Neural cell (in vitro differentiated cells): ENCODE data around the gene MEX3A. TPM values are rescaled to one million over a fixed set of nuclear protein-coding genes. Genes with fewer than 3 reads are reported as not detected.

Source experiments
- H2AFZ ChIP-seq: fragments of 200-600, 300-800 bp; sonication (generic), shearing (Covaris generic); 2 replicates; pipeline ENCODE4 v1.6.0; 2014; ENCODE audit warnings: low read depth, mild to moderate bottlenecking, antibody characterized with exemption, low read length, moderate library complexity
- H3F3A ChIP-seq: fragments of 200-600 bp; shearing (Covaris generic); 2 replicates; pipeline ENCODE4 v1.6.1; 2016; ENCODE audit warnings: mild to moderate bottlenecking, moderate library complexity, mixed read lengths, antibody characterized with exemption, low read length; ENCODE audit not compliant: insufficient read depth, poor library complexity, severe bottlenecking
- H3K27ac ChIP-seq: fragments of 200-600, 300-800 bp; sonication (generic), shearing (Covaris generic); 2 replicates; pipeline ENCODE4 v1.5.1; 2014; ENCODE audit warnings: mild to moderate bottlenecking, low read length, moderate library complexity
- H3K27me3 ChIP-seq: fragments of 300-800, 200-600 bp; sonication (generic), shearing (Covaris generic); 2 replicates; pipeline ENCODE4 v1.6.0; 2014; ENCODE audit warnings: mild to moderate bottlenecking, low read depth, low read length, moderate library complexity; ENCODE audit not compliant: insufficient read depth
- H3K36me3 ChIP-seq: fragments of 300-800, 200-600 bp; sonication (generic), shearing (Covaris generic); 2 replicates; pipeline ENCODE4 v1.5.1; 2014; ENCODE audit warnings: mild to moderate bottlenecking, antibody characterized with exemption, low read length, moderate library complexity; ENCODE audit not compliant: insufficient read depth
- H3K4me2 ChIP-seq: fragments of 300-800, 200-600 bp; sonication (generic), shearing (Covaris generic); 2 replicates; pipeline ENCODE4 v1.6.0; 2014; ENCODE audit warnings: mild to moderate bottlenecking, low read length
- H3K4me3 ChIP-seq: fragments of 300-800, 200-600 bp; sonication (generic), shearing (Covaris generic); 2 replicates; pipeline ENCODE4 v1.5.1; 2014; ENCODE audit warnings: mild to moderate bottlenecking, low read length, moderate library complexity
- H3K79me2 ChIP-seq: fragments of 200-600 bp; shearing (Covaris generic); replicated peaks from 2 replicates; pipeline ENCODE4 v1.6.0; 2014; ENCODE audit warnings: mild to moderate bottlenecking, low read length, moderate library complexity; ENCODE audit not compliant: insufficient read depth
- H3K9ac ChIP-seq: fragments of 300-800, 200-600 bp; sonication (generic), shearing (Covaris generic); 2 replicates; pipeline ENCODE4 v1.6.1; 2016; ENCODE audit warnings: mild to moderate bottlenecking, low read length, mixed read lengths
- H3K9me2 ChIP-seq: fragments of 200-600 bp; shearing (Covaris generic); 2 replicates; pipeline ENCODE4 v1.6.1; 2016; ENCODE audit warnings: mild to moderate bottlenecking, low read length, mixed read lengths; ENCODE audit not compliant: insufficient read depth
- H3K9me3 ChIP-seq: fragments of 200-600, 300-800 bp; sonication (generic), shearing (Covaris generic); 2 replicates; pipeline ENCODE4 v1.6.1; 2016; ENCODE audit warnings: mild to moderate bottlenecking, mixed run types, low read length, moderate library complexity, mixed read lengths
- H4K20me1 ChIP-seq: fragments of 200-600 bp; shearing (Covaris generic); 2 replicates; pipeline ENCODE4 v1.6.1; 2016; ENCODE audit warnings: mild to moderate bottlenecking, mixed run types; ENCODE audit not compliant: insufficient read depth
- CTCF ChIP-seq: fragments of 450-650 bp; IDR thresholded peaks from 2 replicates; pipeline ENCODE4 v1.5.1; 2014; ENCODE audit warnings: antibody characterized with exemption, mild to moderate bottlenecking, moderate library complexity; ENCODE audit not compliant: poor library complexity, severe bottlenecking
- EP300 ChIP-seq: fragments of 450-650 bp; conservative IDR thresholded peaks from 2 replicates; pipeline ENCODE4 v1.6.1; 2014; ENCODE audit warnings: antibody characterized with exemption, mild to moderate bottlenecking, moderate library complexity; ENCODE audit not compliant: poor library complexity, severe bottlenecking
- EZH2 ChIP-seq: fragments of 200-600, 300-800 bp; shearing (Covaris generic), sonication (generic); IDR thresholded peaks from 2 replicates; pipeline ENCODE4 v1.6.1; 2014; ENCODE audit warnings: antibody characterized with exemption, low read length, borderline replicate concordance, mild to moderate bottlenecking; ENCODE audit not compliant: insufficient read depth, poor library complexity, severe bottlenecking
- MXI1 ChIP-seq: fragments of 450-650 bp; conservative IDR thresholded peaks from 2 replicates; pipeline ENCODE4 v1.6.1; 2014; ENCODE audit warnings: antibody characterized with exemption, mild to moderate bottlenecking; ENCODE audit not compliant: poor library complexity, severe bottlenecking
- POLR2AphosphoS5 ChIP-seq: IDR thresholded peaks from 2 replicates; pipeline ENCODE4 v1.6.1; 2012
- RAD21 ChIP-seq: fragments of 450-650 bp; conservative IDR thresholded peaks from 2 replicates; pipeline ENCODE4 v1.6.1; 2014; ENCODE audit warnings: antibody characterized with exemption, mild to moderate bottlenecking, moderate library complexity
- REST ChIP-seq: IDR thresholded peaks from 2 replicates; pipeline ENCODE4 v1.6.1; 2012; ENCODE audit warnings: borderline replicate concordance
- SMC3 ChIP-seq: fragments of 450-650 bp; conservative IDR thresholded peaks from 2 replicates; pipeline ENCODE4 v1.6.1; 2014; ENCODE audit warnings: antibody characterized with exemption, mild to moderate bottlenecking, moderate library complexity; ENCODE audit not compliant: poor library complexity
- TAF1 ChIP-seq: IDR thresholded peaks from 2 replicates; pipeline ENCODE4 v1.6.1; 2012; ENCODE audit warnings: low read depth
- polyA plus RNA-seq: library from polyadenylated mRNA; depleted of rRNA; stranded (reverse); fragments of >200 nt; gene quantifications from 2 replicates; pipeline ENCODE4 v1.2.3, GENCODE V29; 2014

Gene MEX3A
- polyA plus RNA-seq, 1 donor from 2014 or later = 39.8 TPM

GRCh38 chr1:156075162-156075561 is 7.1 kb downstream of the MEX3A start:
- Histone ChIP-seq H3F3A (peaks cover 5% of the 10 kb centered on the region), H4K20me1 (peaks cover 67% of the 10 kb centered on the region), H3K27me3 (no peaks in the 10 kb centered on the region), H3K9me2 (no peaks in the 10 kb centered on the region), H3K9ac (peak overlapping the region; percentile 38), H3K36me3 (peaks cover 9% of the 10 kb centered on the region), H2AFZ (no peak overlapping the region), H3K79me2 (peaks cover 63% of the 10 kb centered on the region), H3K4me3 (peak overlapping the region; percentile 93), H3K9me3 (no peaks in the 10 kb centered on the region), H3K27ac (no peak overlapping the region), H3K4me2 (no peak overlapping the region)
- no peak for TF ChIP-seq EP300
- TF ChIP-seq REST = no peak
- TF ChIP-seq MXI1 = no peak
- no peak for TF ChIP-seq EZH2
- TF ChIP-seq SMC3 = no peak
- no peak for TF ChIP-seq RAD21
- TF ChIP-seq CTCF = no peak
- TF ChIP-seq POLR2AphosphoS5 = no peak
- TF ChIP-seq TAF1 = no peak

GRCh38 chr1:156074661-156075060 is 7.6 kb downstream of the MEX3A start:
- no peaks in the 10 kb centered on the region for H3K9me2 ChIP-seq
- H3K27me3 ChIP-seq = no peaks in the 10 kb centered on the region
- no peaks in the 10 kb centered on the region for H3K9me3 ChIP-seq
- peaks cover 65% of the 10 kb centered on the region for H4K20me1 ChIP-seq
- H3K27ac ChIP-seq = peak overlapping the region; percentile 7
- peak overlapping the region; percentile 93 for H3K4me3 ChIP-seq
- no peak overlapping the region for H3K4me2 ChIP-seq
- TF ChIP-seq CTCF (no peak), EZH2 (no peak), TAF1 (no peak), POLR2AphosphoS5 (no peak), REST (no peak), MXI1 (no peak), SMC3 (no peak), EP300 (no peak), RAD21 (no peak)
- peaks cover 9% of the 10 kb centered on the region for H3K36me3 ChIP-seq
- peaks cover 58% of the 10 kb centered on the region for H3K79me2 ChIP-seq
- H3F3A ChIP-seq = peaks cover 5% of the 10 kb centered on the region
- H3K9ac ChIP-seq = peak overlapping the region; percentile 38
- H2AFZ ChIP-seq = no peak overlapping the region
